SK-N-SH (cell line): ENCODE results near the gene CPLX3. TPM values are rescaled to one million over a fixed set of nuclear protein-coding genes. Genes with fewer than 3 reads are reported as not detected.

Experiments used
- CTCF ChIA-PET: fragments of 300-600, 350-600 bp; formaldehyde crosslinking; extraction: SDS; loops from one replicate; lab custom pipeline; 2021; lab: Yijun Ruan, JAX
- POLR2A ChIA-PET: fragments of 350-600 bp; sonication (Branson Sonifier 250); formaldehyde crosslinking; extraction: SDS; loops from one replicate; lab custom pipeline; 2020; ENCODE audit warnings: antibody characterized with exemption, inconsistent platforms; lab: Yijun Ruan, JAX
- DNase-seq: peaks from one replicate; pipeline ENCODE4 v3.0.0; 2012
- H2AFZ ChIP-seq: fragments of 200-600 bp; sonication (generic); 2 replicates; pipeline ENCODE4 v1.8.1; 2016; ENCODE audit warnings: antibody characterized with exemption, mild to moderate bottlenecking, low read depth
- H3F3A ChIP-seq: fragments of 200-600 bp; sonication (generic); replicated peaks from 2 replicates; pipeline ENCODE3; 2016; ENCODE audit warnings: antibody characterized with exemption, mild to moderate bottlenecking; ENCODE audit not compliant: insufficient read depth
- H3K27ac ChIP-seq, 2 experiments: fragments of 200-500 bp in 1 of 2; fragments of 200-600 bp in 1 of 2; sonication (Bioruptor generic) in 1 of 2; sonication (generic), shearing (Covaris generic) in 1 of 2; 2 replicates each; pipeline versions ENCODE4 v1.5.1 to v1.6.1; 2014 to 2016; ENCODE audit warnings: low read depth in 2 of 2, inconsistent platforms in 1 of 2, low read length in 1 of 2, mild to moderate bottlenecking in 1 of 2, mixed read lengths in 1 of 2
- H3K27me3 ChIP-seq: fragments of 200-600 bp; sonication (generic), shearing (Covaris generic); 2 replicates; pipeline ENCODE4 v1.6.1; 2016; ENCODE audit warnings: mixed run types; ENCODE audit not compliant: insufficient read depth
- H3K36me3 ChIP-seq, 2 experiments: fragments of 200-500 bp in 1 of 2; fragments of 200-600 bp in 1 of 2; sonication (Bioruptor generic) in 1 of 2; sonication (generic) in 1 of 2; replicated peaks in 1 of 2; 2 replicates each; pipeline versions ENCODE3 to v1.5.1; 2014 to 2016; ENCODE audit warnings: low read length in 1 of 2, mild to moderate bottlenecking in 1 of 2; ENCODE audit not compliant: insufficient read depth in 2 of 2, control insufficient read depth in 1 of 2
- H3K4me1 ChIP-seq, 2 experiments: fragments of 200-500 bp in 1 of 2; fragments of 200-600 bp in 1 of 2; sonication (Bioruptor generic) in 1 of 2; sonication (generic), shearing (Covaris generic) in 1 of 2; 2 replicates each; pipeline versions ENCODE4 v1.5.1 to v1.6.1; 2014 to 2016; ENCODE audit warnings: low read depth in 1 of 2, low read length in 1 of 2, mixed run types in 1 of 2; ENCODE audit not compliant: insufficient read depth in 2 of 2, control insufficient read depth in 1 of 2
- H3K4me2 ChIP-seq: fragments of 200-600 bp; sonication (generic), shearing (Covaris generic); 2 replicates; pipeline ENCODE4 v1.6.1; 2017; ENCODE audit warnings: mixed run types
- H3K4me3 ChIP-seq, 2 experiments: fragments of 200-500 bp in 1 of 2; fragments of 200-600 bp in 1 of 2; sonication (Bioruptor generic) in 1 of 2; sonication (generic), shearing (Covaris generic) in 1 of 2; 2 replicates each; pipeline versions ENCODE4 v1.5.1 to v1.8.1; 2014 to 2016; ENCODE audit warnings: low read depth in 2 of 2, inconsistent platforms in 1 of 2, low read length in 1 of 2, mild to moderate bottlenecking in 1 of 2, mixed read lengths in 1 of 2, moderate library complexity in 1 of 2
- H3K79me2 ChIP-seq: fragments of 200-600 bp; sonication (generic); 2 replicates; pipeline ENCODE4 v1.8.1; 2017; ENCODE audit warnings: mild to moderate bottlenecking; ENCODE audit not compliant: insufficient read depth
- H3K9ac ChIP-seq: fragments of 200-600 bp; sonication (generic); 2 replicates; pipeline ENCODE4 v1.6.1; 2017; ENCODE audit warnings: mixed run types
- H3K9me2 ChIP-seq: fragments of 200-600 bp; sonication (generic); 2 replicates; pipeline ENCODE4 v1.6.1; 2017; ENCODE audit warnings: mixed run types
- H3K9me3 ChIP-seq: fragments of 200-600 bp; sonication (generic); 2 replicates; pipeline ENCODE4 v1.6.1; 2017; ENCODE audit warnings: mixed run types, mild to moderate bottlenecking, moderate library complexity
- H4K20me1 ChIP-seq: fragments of 200-600 bp; sonication (generic); 2 replicates; pipeline ENCODE4 v1.6.1; 2017; ENCODE audit warnings: mild to moderate bottlenecking, mixed run types; ENCODE audit not compliant: insufficient read depth
- GATA2 ChIP-seq: sonication (generic); formaldehyde crosslinking; IDR thresholded peaks from 2 replicates; pipeline ENCODE4 v1.5.0; 2020; ENCODE audit warnings: mild to moderate bottlenecking, missing genetic modification reagents
- JUND ChIP-seq: IDR thresholded peaks from 2 replicates; pipeline ENCODE4 v1.4.0; 2012
- MEF2A ChIP-seq: IDR thresholded peaks from 2 replicates; pipeline ENCODE4 v1.4.0; 2012; ENCODE audit warnings: low read depth, borderline replicate concordance
- MXI1 ChIP-seq: IDR thresholded peaks from 2 replicates; pipeline ENCODE4 v1.6.1; 2012; ENCODE audit warnings: mild to moderate bottlenecking, low read depth, low read length, improper control_type of control experiment
- NFIC ChIP-seq: IDR thresholded peaks from 2 replicates; pipeline ENCODE4 v1.4.0; 2012; ENCODE audit warnings: borderline replicate concordance
- SIN3A ChIP-seq: IDR thresholded peaks from 2 replicates; pipeline ENCODE4 v1.6.1; 2012; ENCODE audit warnings: low read depth, mild to moderate bottlenecking, low read length, moderate library complexity, borderline replicate concordance
- WGBS: methylation state at CpG from one replicate; pipeline ENCODE4 v1.1.6; 2017; ENCODE audit warnings: low lambda C conversion rate; 5-methylcytosine and 5-hydroxymethylcytosine counted together
- polyA plus RNA-seq, 3 experiments: library from polyadenylated mRNA; depleted of rRNA; stranded (reverse); fragments of >200 nt; gene quantifications; 2 replicates each; pipeline ENCODE4 v1.2.3, GENCODE V29; 2012
- TF ChIP-seq, protein P1 (sequence below): fragments of 200-600 bp; sonication (generic); IDR thresholded peaks from 2 replicates; pipeline ENCODE4 v1.6.1; 2017; ENCODE audit warnings: antibody characterized with exemption, mild to moderate bottlenecking, moderate library complexity
- TF ChIP-seq, protein P2 (sequence below): fragments of 150-350 bp; IDR thresholded peaks from 2 replicates; pipeline ENCODE4 v1.6.1; 2016; ENCODE audit warnings: mild to moderate bottlenecking, low read depth, low read length
- TF ChIP-seq, protein P3 (sequence below): IDR thresholded peaks from 2 replicates; pipeline ENCODE4 v1.4.0; 2012; ENCODE audit warnings: low read depth, borderline replicate concordance
- TF ChIP-seq, protein P4 (sequence below): fragments of 150-350 bp; IDR thresholded peaks from 2 replicates; pipeline ENCODE4 v1.6.1; 2017; ENCODE audit warnings: antibody characterized with exemption, low read length, low read depth, borderline replicate concordance

CPLX3 gene
- polyA plus RNA-seq, 1 of the 3 experiments (the other 2 are of a cell fraction) = not detected

DNA sequence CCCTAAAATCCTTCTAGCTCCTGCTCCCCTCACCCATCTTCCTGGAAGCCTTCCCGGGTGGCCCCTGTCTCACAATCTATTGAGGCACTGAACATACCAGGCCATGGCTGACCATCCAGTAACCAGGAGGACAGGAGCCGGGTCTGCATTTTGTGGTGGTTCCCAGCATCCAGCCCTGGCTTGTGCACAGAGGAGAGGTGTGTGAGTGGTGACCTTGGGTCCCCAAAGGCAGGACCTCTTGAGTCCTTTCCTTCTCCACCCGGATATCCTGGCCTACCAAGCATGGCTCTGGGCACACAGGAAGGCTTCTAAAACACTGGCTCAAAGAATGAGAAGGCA lies 36.7 kb upstream of the CPLX3 start:
- peak overlapping the region; percentile 65; the same call in 1 of the 2 replicates for H3K4me2 ChIP-seq
- no peaks in the 10 kb centered on the region for H3K27me3 ChIP-seq
- peaks cover 0 to 8% of the 10 kb centered on the region in 2 experiments for H3K36me3 ChIP-seq
- TF ChIP-seq, protein P1, sequence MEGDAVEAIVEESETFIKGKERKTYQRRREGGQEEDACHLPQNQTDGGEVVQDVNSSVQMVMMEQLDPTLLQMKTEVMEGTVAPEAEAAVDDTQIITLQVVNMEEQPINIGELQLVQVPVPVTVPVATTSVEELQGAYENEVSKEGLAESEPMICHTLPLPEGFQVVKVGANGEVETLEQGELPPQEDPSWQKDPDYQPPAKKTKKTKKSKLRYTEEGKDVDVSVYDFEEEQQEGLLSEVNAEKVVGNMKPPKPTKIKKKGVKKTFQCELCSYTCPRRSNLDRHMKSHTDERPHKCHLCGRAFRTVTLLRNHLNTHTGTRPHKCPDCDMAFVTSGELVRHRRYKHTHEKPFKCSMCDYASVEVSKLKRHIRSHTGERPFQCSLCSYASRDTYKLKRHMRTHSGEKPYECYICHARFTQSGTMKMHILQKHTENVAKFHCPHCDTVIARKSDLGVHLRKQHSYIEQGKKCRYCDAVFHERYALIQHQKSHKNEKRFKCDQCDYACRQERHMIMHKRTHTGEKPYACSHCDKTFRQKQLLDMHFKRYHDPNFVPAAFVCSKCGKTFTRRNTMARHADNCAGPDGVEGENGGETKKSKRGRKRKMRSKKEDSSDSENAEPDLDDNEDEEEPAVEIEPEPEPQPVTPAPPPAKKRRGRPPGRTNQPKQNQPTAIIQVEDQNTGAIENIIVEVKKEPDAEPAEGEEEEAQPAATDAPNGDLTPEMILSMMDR = no peak
- no peak for TF ChIP-seq MEF2A
- no peak for TF ChIP-seq JUND
- no peak for TF ChIP-seq SIN3A
- TF ChIP-seq, protein P2, sequence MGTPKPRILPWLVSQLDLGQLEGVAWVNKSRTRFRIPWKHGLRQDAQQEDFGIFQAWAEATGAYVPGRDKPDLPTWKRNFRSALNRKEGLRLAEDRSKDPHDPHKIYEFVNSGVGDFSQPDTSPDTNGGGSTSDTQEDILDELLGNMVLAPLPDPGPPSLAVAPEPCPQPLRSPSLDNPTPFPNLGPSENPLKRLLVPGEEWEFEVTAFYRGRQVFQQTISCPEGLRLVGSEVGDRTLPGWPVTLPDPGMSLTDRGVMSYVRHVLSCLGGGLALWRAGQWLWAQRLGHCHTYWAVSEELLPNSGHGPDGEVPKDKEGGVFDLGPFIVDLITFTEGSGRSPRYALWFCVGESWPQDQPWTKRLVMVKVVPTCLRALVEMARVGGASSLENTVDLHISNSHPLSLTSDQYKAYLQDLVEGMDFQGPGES = no peak
- TF ChIP-seq MXI1 = no peak
- TF ChIP-seq GATA2 (CRISPR knock-in tag) = no peak
- TF ChIP-seq, protein P3, sequence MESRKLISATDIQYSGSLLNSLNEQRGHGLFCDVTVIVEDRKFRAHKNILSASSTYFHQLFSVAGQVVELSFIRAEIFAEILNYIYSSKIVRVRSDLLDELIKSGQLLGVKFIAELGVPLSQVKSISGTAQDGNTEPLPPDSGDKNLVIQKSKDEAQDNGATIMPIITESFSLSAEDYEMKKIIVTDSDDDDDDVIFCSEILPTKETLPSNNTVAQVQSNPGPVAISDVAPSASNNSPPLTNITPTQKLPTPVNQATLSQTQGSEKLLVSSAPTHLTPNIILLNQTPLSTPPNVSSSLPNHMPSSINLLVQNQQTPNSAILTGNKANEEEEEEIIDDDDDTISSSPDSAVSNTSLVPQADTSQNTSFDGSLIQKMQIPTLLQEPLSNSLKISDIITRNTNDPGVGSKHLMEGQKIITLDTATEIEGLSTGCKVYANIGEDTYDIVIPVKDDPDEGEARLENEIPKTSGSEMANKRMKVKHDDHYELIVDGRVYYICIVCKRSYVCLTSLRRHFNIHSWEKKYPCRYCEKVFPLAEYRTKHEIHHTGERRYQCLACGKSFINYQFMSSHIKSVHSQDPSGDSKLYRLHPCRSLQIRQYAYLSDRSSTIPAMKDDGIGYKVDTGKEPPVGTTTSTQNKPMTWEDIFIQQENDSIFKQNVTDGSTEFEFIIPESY = no peak
- peaks cover 14% of the 10 kb centered on the region for H3F3A ChIP-seq
- peaks cover 96% of the 10 kb centered on the region for H4K20me1 ChIP-seq
- H3K4me1 ChIP-seq = peaks cover 13 to 60% of the 10 kb centered on the region in 2 experiments
- peak overlapping the region; percentile 67 to 74 for H3K27ac ChIP-seq
- no peaks in the 10 kb centered on the region for H3K9me3 ChIP-seq
- POLR2A ChIA-PET = no interaction called here
- no peak overlapping the region for H2AFZ ChIP-seq
- H3K9ac ChIP-seq = peak overlapping the region; percentile 48; the same call in 1 of the 2 replicates
- H3K9me2 ChIP-seq = no peaks in the 10 kb centered on the region
- H3K79me2 ChIP-seq = peaks cover 95% of the 10 kb centered on the region
- 66% methylated on average over 2 of the region's 3 CpGs for WGBS
- CTCF ChIA-PET = interaction anchor here (0.7 to 3.0 kb wide), 8 partner anchors 8 to 161 kb away, joined by 3 to 11 read pairs (median 8); partner anchors contain the start of gene CSK
- DNase-seq = no peak
- H3K4me3 ChIP-seq = no peak overlapping the region; a peak in 1 of 4 replicates

DNA sequence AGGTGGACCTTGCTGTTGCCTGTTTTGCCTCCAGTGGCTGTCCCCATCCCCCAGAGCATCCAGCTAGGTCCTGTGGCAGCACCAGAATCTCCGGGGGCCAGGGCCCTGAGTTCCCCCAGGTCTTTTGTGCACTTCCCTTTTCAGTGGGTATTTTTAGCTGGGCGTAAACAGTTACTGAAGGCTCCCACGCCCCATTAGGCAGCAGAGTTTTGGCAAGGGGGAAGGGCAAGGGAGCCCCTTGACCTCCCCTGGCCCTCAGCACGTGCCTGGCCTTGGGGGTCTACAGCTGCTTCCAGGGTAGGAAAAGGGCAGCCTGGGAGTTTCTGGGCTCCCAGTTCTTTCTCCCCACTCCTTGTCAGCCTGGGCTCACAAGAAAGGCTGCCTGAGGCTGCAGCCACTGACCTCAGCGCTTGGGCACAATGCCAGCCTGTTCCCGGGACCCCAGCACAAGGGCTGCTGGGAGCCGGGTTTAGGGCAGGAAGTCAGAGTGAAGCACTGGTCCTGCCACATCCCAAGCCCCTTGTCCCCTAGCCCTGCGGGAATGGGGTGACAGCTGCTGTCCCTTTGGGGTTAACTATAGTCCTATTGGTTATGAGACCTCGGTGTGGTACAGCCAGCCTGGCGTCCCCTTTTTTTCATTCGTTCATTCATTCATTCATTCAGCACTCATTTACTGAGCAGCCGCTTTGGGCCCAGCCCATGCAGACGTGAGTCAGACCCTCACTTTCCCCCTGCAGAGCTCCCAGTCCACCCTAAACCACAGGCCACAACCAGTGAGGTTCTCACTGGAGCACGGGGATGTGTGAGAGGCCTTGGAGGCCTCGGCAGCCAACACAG lies 36.1 kb upstream of the CPLX3 start:
- ChIA-PET CTCF (interaction anchor here (0.7 to 3.0 kb wide), 10 partner anchors 8 to 169 kb away, joined by 3 to 11 read pairs (median 7); partner anchors contain the start of gene CSK), POLR2A (no interaction called here)
- Histone ChIP-seq H3K27me3 (no peaks in the 10 kb centered on the region), H3K4me1 (peaks cover 13 to 56% of the 10 kb centered on the region in 2 experiments), H3K9ac (peak overlapping the region; percentile 48; the same call in 1 of the 2 replicates), H3K27ac (peak overlapping the region; percentile 67 to 74), H3F3A (peaks cover 14% of the 10 kb centered on the region), H4K20me1 (peaks cover 94% of the 10 kb centered on the region), H3K36me3 (peaks cover 0 to 5% of the 10 kb centered on the region in 2 experiments), H3K4me3 (no peak overlapping the region; a peak in 1 of 4 replicates), H3K4me2 (peak overlapping the region; percentile 65; the same call in 1 of the 2 replicates), H3K79me2 (peaks cover 93% of the 10 kb centered on the region), H3K9me3 (no peaks in the 10 kb centered on the region), H3K9me2 (no peaks in the 10 kb centered on the region), H2AFZ (no peak overlapping the region)
- TF ChIP-seq MXI1 = 0 out of 2 replicates have a peak, but pooled peaks have one; percentile 12
- TF ChIP-seq, protein P4, sequence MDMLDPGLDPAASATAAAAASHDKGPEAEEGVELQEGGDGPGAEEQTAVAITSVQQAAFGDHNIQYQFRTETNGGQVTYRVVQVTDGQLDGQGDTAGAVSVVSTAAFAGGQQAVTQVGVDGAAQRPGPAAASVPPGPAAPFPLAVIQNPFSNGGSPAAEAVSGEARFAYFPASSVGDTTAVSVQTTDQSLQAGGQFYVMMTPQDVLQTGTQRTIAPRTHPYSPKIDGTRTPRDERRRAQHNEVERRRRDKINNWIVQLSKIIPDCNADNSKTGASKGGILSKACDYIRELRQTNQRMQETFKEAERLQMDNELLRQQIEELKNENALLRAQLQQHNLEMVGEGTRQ = no peak
- peak; percentile 73 for TF ChIP-seq NFIC
- 40% methylated on average over 15 of the region's 15 CpGs for WGBS
- DNase-seq = peak; percentile 87
